ENCODE data around the gene TPPP3. TPM values are rescaled to one million over a fixed set of nuclear protein-coding genes. Genes with fewer than 3 reads are reported as not detected.

Gene TPPP3
- total RNA-seq, 1 donor from 2014 or later = 39.3 TPM

GRCh38 chr16:67425061-67425460 lies 31.8 kb upstream of the TPPP3 start:
- no peak for TF ChIP-seq CTCF (conservative IDR thresholded peaks at IDR 0.05)
- DNase-seq (ENCODE audit: extremely low spot score, unreplicated experiment) = no peak
- Mint-ChIP-seq H3K27ac (peak overlapping the region; percentile 40), H3K36me3 (no peaks in the 10 kb centered on the region), H3K4me3 (no peak overlapping the region), H3K27me3 (peaks cover 42% of the 10 kb centered on the region), H3K9me3 (no peaks in the 10 kb centered on the region), H3K4me1 (ENCODE audit: unreplicated experiment) (peaks cover 30% of the 10 kb centered on the region)

GRCh38 chr16:67424261-67424615 lies 30.9 kb upstream of the TPPP3 start:
- H3K27me3 Mint-ChIP-seq = peaks cover 36% of the 10 kb centered on the region
- no peak for TF ChIP-seq CTCF (conservative IDR thresholded peaks at IDR 0.05)

GRCh38 chr16:67423611-67424260 lies 30.4 kb upstream of the TPPP3 start:
- H3K9me3 Mint-ChIP-seq = no peaks in the 10 kb centered on the region
- H3K27ac Mint-ChIP-seq = peak overlapping the region; percentile 18
- no peak for TF ChIP-seq CTCF (conservative IDR thresholded peaks at IDR 0.05)
- no peaks in the 10 kb centered on the region for H3K36me3 Mint-ChIP-seq
- DNase-seq (ENCODE audit: extremely low spot score, unreplicated experiment) = no peak
- H3K4me1 Mint-ChIP-seq (ENCODE audit: unreplicated experiment) = peaks cover 30% of the 10 kb centered on the region
- peaks cover 31% of the 10 kb centered on the region for H3K27me3 Mint-ChIP-seq
- no peak overlapping the region for H3K4me3 Mint-ChIP-seq

More at GRCh38 chr16:67424261-67424615, 30.9 kb upstream of the TPPP3 start:
- Mint-ChIP-seq H3K27ac (no peak overlapping the region), H3K36me3 (no peaks in the 10 kb centered on the region), H3K9me3 (no peaks in the 10 kb centered on the region), H3K4me3 (no peak overlapping the region), H3K4me1 (ENCODE audit: unreplicated experiment) (peaks cover 34% of the 10 kb centered on the region)
- no peak for DNase-seq (ENCODE audit: extremely low spot score, unreplicated experiment)

- Mint-ChIP-seq H3K4me1 (ENCODE audit: unreplicated experiment) (peaks cover 30% of the 10 kb centered on the region), H3K27ac (no peak overlapping the region), H3K27me3 (peaks cover 26% of the 10 kb centered on the region), H3K4me3 (no peak overlapping the region), H3K36me3 (no peaks in the 10 kb centered on the region), H3K9me3 (no peaks in the 10 kb centered on the region)
- TF ChIP-seq CTCF (conservative IDR thresholded peaks at IDR 0.05) = no peak
- DNase-seq (ENCODE audit: extremely low spot score, unreplicated experiment) = no peak
These were observed 29.7 kb upstream of the TPPP3 start for GRCh38 chr16:67423015-67423414.

- Mint-ChIP-seq H3K36me3 (no peaks in the 10 kb centered on the region), H3K27me3 (peaks cover 14% of the 10 kb centered on the region), H3K4me3 (no peak overlapping the region), H3K4me1 (ENCODE audit: unreplicated experiment) (peaks cover 41% of the 10 kb centered on the region), H3K9me3 (no peaks in the 10 kb centered on the region), H3K27ac (no peak overlapping the region)
- no peak for TF ChIP-seq CTCF (conservative IDR thresholded peaks at IDR 0.05)
- no peak for DNase-seq (ENCODE audit: extremely low spot score, unreplicated experiment)
These were observed 27.7 kb upstream of the TPPP3 start for GRCh38 chr16:67421030-67421429.

Data from type B pancreatic cell (in vitro differentiated cells).